HepG2 (cell line): ENCODE measurements around the gene TRAPPC3. TPM values are rescaled to one million over a fixed set of nuclear protein-coding genes. Genes with fewer than 3 reads are reported as not detected.
A peak's percentile ranks its signal among the peaks of the same experiment; 100 is the strongest.

Source experiments
- ADNP ChIP-seq: sonication (generic); formaldehyde crosslinking; IDR thresholded peaks from 2 replicates; pipeline ENCODE4 v1.4.0; 2020; ENCODE audit warnings: missing genetic modification reagents
- DNMT1 ChIP-seq: sonication (generic); formaldehyde crosslinking; IDR thresholded peaks from 2 replicates; pipeline ENCODE4 v1.5.1; 2020; ENCODE audit warnings: mild to moderate bottlenecking, missing genetic modification reagents
- ERF ChIP-seq: IDR thresholded peaks from 2 replicates; pipeline ENCODE4 v1.6.1; 2018; ENCODE audit warnings: missing biosample characterization, missing genetic modification reagents
- IRF1 ChIP-seq: sonication (generic); formaldehyde crosslinking; IDR thresholded peaks from 2 replicates; pipeline ENCODE4 v1.4.0; 2020; ENCODE audit warnings: low read depth, mild to moderate bottlenecking, missing genetic modification reagents
- MAZ ChIP-seq, 2 experiments: sonication (generic) in 1 of 2; formaldehyde crosslinking in 1 of 2; IDR thresholded peaks; 2 replicates each; pipeline versions ENCODE4 v1.5.0 to v1.6.1; 2012 to 2020; ENCODE audit warnings: low read depth in 2 of 2, mild to moderate bottlenecking in 2 of 2, borderline replicate concordance in 1 of 2, improper control_type of control experiment in 1 of 2, low read length in 1 of 2, missing genetic modification reagents in 1 of 2, moderate library complexity in 1 of 2
- MIER2 ChIP-seq: IDR thresholded peaks from 2 replicates; pipeline ENCODE4 v1.6.1; 2016; ENCODE audit warnings: missing biosample characterization, missing genetic modification reagents
- MYC ChIP-seq: sonication (generic); formaldehyde crosslinking; IDR thresholded peaks from 2 replicates; pipeline ENCODE4 v1.9.0; 2021; ENCODE audit warnings: missing genetic modification reagents, borderline replicate concordance
- NFKB2 ChIP-seq: sonication (generic); formaldehyde crosslinking; IDR thresholded peaks from 2 replicates; pipeline ENCODE4 v1.4.0; 2020; ENCODE audit warnings: missing genetic modification reagents, borderline replicate concordance
- PCBP1 ChIP-seq: fragments of 200-400 bp; formaldehyde crosslinking; IDR thresholded peaks from 2 replicates; pipeline ENCODE4 v1.6.1; 2017; ENCODE audit warnings: mild to moderate bottlenecking, low read depth, low read length, borderline replicate concordance
- PITX1 ChIP-seq: sonication (generic); formaldehyde crosslinking; IDR thresholded peaks from 2 replicates; pipeline ENCODE4 v1.5.1; 2020; ENCODE audit warnings: mild to moderate bottlenecking, missing genetic modification reagents
- PRDM10 ChIP-seq: sonication (generic); formaldehyde crosslinking; IDR thresholded peaks from 2 replicates; pipeline ENCODE4 v1.4.0; 2020; ENCODE audit warnings: low read depth, missing genetic modification reagents
- SP140L ChIP-seq: sonication (generic); formaldehyde crosslinking; IDR thresholded peaks from 2 replicates; pipeline ENCODE4 v1.4.0; 2020; ENCODE audit warnings: missing genetic modification reagents, borderline replicate concordance
- TBP ChIP-seq: sonication (generic); formaldehyde crosslinking; IDR thresholded peaks from 2 replicates; pipeline ENCODE4 v1.5.0; 2020; ENCODE audit warnings: missing genetic modification reagents
- ZC3H13 ChIP-seq: sonication (generic); formaldehyde crosslinking; IDR thresholded peaks from 2 replicates; pipeline ENCODE4 v1.8.1; 2023; ENCODE audit warnings: mild to moderate bottlenecking, missing genetic modification reagents, moderate library complexity
- ZNF234 ChIP-seq: sonication (generic); formaldehyde crosslinking; conservative IDR thresholded peaks from 2 replicates; pipeline ENCODE4 v1.5.1; 2020; ENCODE audit warnings: mild to moderate bottlenecking, missing genetic modification reagents
- ZNF350 ChIP-seq: sonication (generic); formaldehyde crosslinking; IDR thresholded peaks from 2 replicates; pipeline ENCODE4 v1.4.0; 2020; ENCODE audit warnings: mild to moderate bottlenecking, low read depth, missing genetic modification reagents, borderline replicate concordance
- ZNF382 ChIP-seq: sonication (generic); formaldehyde crosslinking; IDR thresholded peaks from 2 replicates; pipeline ENCODE4 v1.5.0; 2020; ENCODE audit warnings: missing genetic modification reagents, mild to moderate bottlenecking, borderline replicate concordance
- ZNF430 ChIP-seq: sonication (generic); formaldehyde crosslinking; IDR thresholded peaks from 2 replicates; pipeline ENCODE4 v1.9.0; 2021; ENCODE audit warnings: mild to moderate bottlenecking, missing genetic modification reagents
- ZNF644 ChIP-seq: IDR thresholded peaks from 2 replicates; pipeline ENCODE4 v1.6.1; 2016; ENCODE audit warnings: low read depth
- ZNF891 ChIP-seq: sonication (generic); formaldehyde crosslinking; IDR thresholded peaks from 2 replicates; pipeline ENCODE4 v1.5.0; 2020; ENCODE audit warnings: mild to moderate bottlenecking, missing genetic modification reagents
- polyA plus RNA-seq, 8 experiments: library from polyadenylated mRNA; depleted of rRNA in 3 of 8; stranded (reverse) in 7 of 8; unstranded in 1 of 8; fragments of >200 nt; fragmentation: Illumina TruSeq in 4 of 8; extraction: Trizol in 4 of 8; gene quantifications; 2 replicates each; pipeline versions ENCODE4 v1.2.1 to v1.2.3, GENCODE V29; 2011 to 2016; ENCODE audit warnings: low read depth in 4 of 8, missing spikeins in 1 of 8, mixed read lengths in 1 of 8; ENCODE audit not compliant: insufficient read depth in 1 of 8
- total RNA-seq, 5 experiments: library from RNA; depleted of rRNA; stranded (reverse); fragments of >200 nt; fragmentation: Illumina TruSeq; extraction: Trizol; gene quantifications; 2 replicates each; pipeline ENCODE4 v1.2.3, GENCODE V29; 2016; ENCODE audit warnings: low read depth in 1 of 5
- TF ChIP-seq, protein P1 (sequence below): sonication (generic); formaldehyde crosslinking; IDR thresholded peaks from 2 replicates; pipeline ENCODE4 v1.4.0; 2020; ENCODE audit warnings: mild to moderate bottlenecking, missing genetic modification reagents, borderline replicate concordance

The TRAPPC3 gene
- total and polyA plus RNA-seq, 2 of the 13 experiments (the other 11 are each of a cell fraction or from before 2014, with no cell fraction given), result 53.7 to 62.4 TPM

GRCh38 chr1:36099681-36100341 is 49.5 kb downstream of the TRAPPC3 start (continued):
- TF ChIP-seq PRDM10 (CRISPR knock-in tag) (no peak), ERF (CRISPR knock-in tag) (no peak), ZNF891 (CRISPR knock-in tag) (0 out of 2 replicates have a peak, but pooled peaks have one; percentile 49), ZNF430 (no peak), PCBP1 (no peak), NFKB2 (CRISPR knock-in tag) (0 out of 2 replicates have a peak, but pooled peaks have one; percentile 34), SP140L (CRISPR knock-in tag) (no peak), ZNF644 (no peak), MIER2 (CRISPR knock-in tag) (no peak), ZNF350 (CRISPR knock-in tag) (peak; percentile 54; the same call in 1 of the 2 replicates), MAZ (IDR thresholded peaks at IDR 0.05; ENCODE audit: borderline replicate concordance, low read depth, low read length) (no peak), MAZ (CRISPR knock-in tag; IDR thresholded peaks at IDR 0.05; ENCODE audit: low read depth) (no peak), PITX1 (CRISPR knock-in tag) (no peak), ZNF382 (no peak), DNMT1 (CRISPR knock-in tag) (no peak), IRF1 (CRISPR knock-in tag) (no peak), ADNP (0 out of 2 replicates have a peak, but pooled peaks have one; percentile 57), ZNF234 (CRISPR knock-in tag) (no peak), ZC3H13 (CRISPR knock-in tag) (no peak), TBP (no peak), MYC (CRISPR knock-in tag) (no peak)
- TF ChIP-seq, protein P1, sequence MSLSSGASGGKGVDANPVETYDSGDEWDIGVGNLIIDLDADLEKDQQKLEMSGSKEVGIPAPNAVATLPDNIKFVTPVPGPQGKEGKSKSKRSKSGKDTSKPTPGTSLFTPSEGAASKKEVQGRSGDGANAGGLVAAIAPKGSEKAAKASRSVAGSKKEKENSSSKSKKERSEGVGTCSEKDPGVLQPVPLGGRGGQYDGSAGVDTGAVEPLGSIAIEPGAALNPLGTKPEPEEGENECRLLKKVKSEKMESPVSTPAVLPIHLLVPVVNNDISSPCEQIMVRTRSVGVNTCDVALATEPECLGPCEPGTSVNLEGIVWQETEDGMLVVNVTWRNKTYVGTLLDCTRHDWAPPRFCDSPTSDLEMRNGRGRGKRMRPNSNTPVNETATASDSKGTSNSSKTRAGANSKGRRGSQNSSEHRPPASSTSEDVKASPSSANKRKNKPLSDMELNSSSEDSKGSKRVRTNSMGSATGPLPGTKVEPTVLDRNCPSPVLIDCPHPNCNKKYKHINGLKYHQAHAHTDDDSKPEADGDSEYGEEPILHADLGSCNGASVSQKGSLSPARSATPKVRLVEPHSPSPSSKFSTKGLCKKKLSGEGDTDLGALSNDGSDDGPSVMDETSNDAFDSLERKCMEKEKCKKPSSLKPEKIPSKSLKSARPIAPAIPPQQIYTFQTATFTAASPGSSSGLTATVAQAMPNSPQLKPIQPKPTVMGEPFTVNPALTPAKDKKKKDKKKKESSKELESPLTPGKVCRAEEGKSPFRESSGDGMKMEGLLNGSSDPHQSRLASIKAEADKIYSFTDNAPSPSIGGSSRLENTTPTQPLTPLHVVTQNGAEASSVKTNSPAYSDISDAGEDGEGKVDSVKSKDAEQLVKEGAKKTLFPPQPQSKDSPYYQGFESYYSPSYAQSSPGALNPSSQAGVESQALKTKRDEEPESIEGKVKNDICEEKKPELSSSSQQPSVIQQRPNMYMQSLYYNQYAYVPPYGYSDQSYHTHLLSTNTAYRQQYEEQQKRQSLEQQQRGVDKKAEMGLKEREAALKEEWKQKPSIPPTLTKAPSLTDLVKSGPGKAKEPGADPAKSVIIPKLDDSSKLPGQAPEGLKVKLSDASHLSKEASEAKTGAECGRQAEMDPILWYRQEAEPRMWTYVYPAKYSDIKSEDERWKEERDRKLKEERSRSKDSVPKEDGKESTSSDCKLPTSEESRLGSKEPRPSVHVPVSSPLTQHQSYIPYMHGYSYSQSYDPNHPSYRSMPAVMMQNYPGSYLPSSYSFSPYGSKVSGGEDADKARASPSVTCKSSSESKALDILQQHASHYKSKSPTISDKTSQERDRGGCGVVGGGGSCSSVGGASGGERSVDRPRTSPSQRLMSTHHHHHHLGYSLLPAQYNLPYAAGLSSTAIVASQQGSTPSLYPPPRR, result no peak
